Liver (tissue), 9 donors: ENCODE measurements around the gene LTO1. TPM values are rescaled to one million over a fixed set of nuclear protein-coding genes. Genes with fewer than 3 reads are reported as not detected.
A peak's percentile ranks its signal among the peaks of the same experiment; 100 is the strongest.

Experiments
- DNase-seq: peaks from one replicate; pipeline ENCODE4 v3.0.0-alpha.2; 2017; ENCODE audit warnings: low spot score
- H3K27ac ChIP-seq, 2 donors: one replicate each; pipeline ENCODE4 v1.7.0; 2013; ENCODE audit warnings: inconsistent platforms in 2 of 2, low read length in 2 of 2, control low read depth in 1 of 2, low read depth in 1 of 2, mild to moderate bottlenecking in 1 of 2
- H3K27me3 ChIP-seq, 4 donors: one replicate each; pipeline versions ENCODE4 v1.6.1 to v1.7.0; 2013; ENCODE audit warnings: low read length in 3 of 4, inconsistent platforms in 1 of 4, mild to moderate bottlenecking in 1 of 4, moderate library complexity in 1 of 4; ENCODE audit not compliant: control insufficient read depth in 4 of 4, insufficient read depth in 4 of 4
- H3K36me3 ChIP-seq, 4 donors: one replicate each; pipeline versions ENCODE4 v1.6.1 to v1.7.0; 2013; ENCODE audit warnings: low read length in 3 of 4, mild to moderate bottlenecking in 3 of 4, low read depth in 1 of 4, moderate library complexity in 1 of 4; ENCODE audit not compliant: control insufficient read depth in 4 of 4, insufficient read depth in 3 of 4
- H3K4me1 ChIP-seq, 4 donors: one replicate each; pipeline versions ENCODE4 v1.6.1 to v1.7.0; 2013; ENCODE audit warnings: low read length in 3 of 4, mild to moderate bottlenecking in 3 of 4, moderate library complexity in 1 of 4; ENCODE audit not compliant: control insufficient read depth in 4 of 4, insufficient read depth in 4 of 4
- H3K4me3 ChIP-seq, 3 donors: one replicate each; pipeline versions ENCODE4 v1.6.1 to v1.7.0; 2013; ENCODE audit warnings: low read length in 3 of 3, control low read depth in 1 of 3, low read depth in 1 of 3, mild to moderate bottlenecking in 1 of 3
- H3K9ac ChIP-seq, 2 donors: one replicate each; pipeline ENCODE4 v1.7.0; 2013; ENCODE audit warnings: low read length in 2 of 2, mild to moderate bottlenecking in 2 of 2, moderate library complexity in 2 of 2, control low read depth in 1 of 2, low read depth in 1 of 2
- H3K9me3 ChIP-seq, 4 donors: one replicate each; pipeline versions ENCODE4 v1.6.1 to v1.7.0; 2013; ENCODE audit warnings: low read length in 3 of 4; ENCODE audit not compliant: control insufficient read depth in 4 of 4
- EGR1 ChIP-seq, 2 donors: IDR thresholded peaks; 2 replicates each; pipeline ENCODE4 v1.6.1; 2016 to 2018; ENCODE audit warnings: antibody characterized with exemption in 2 of 2, low read depth in 2 of 2
- FOXA1 ChIP-seq: IDR thresholded peaks from 2 replicates; pipeline ENCODE4 v1.6.1; 2016; ENCODE audit warnings: antibody characterized with exemption
- FOXA2 ChIP-seq: IDR thresholded peaks from 2 replicates; pipeline ENCODE4 v1.6.1; 2016; ENCODE audit warnings: antibody characterized with exemption
- GABPA ChIP-seq, 2 donors: IDR thresholded peaks in 1 of 2; conservative IDR thresholded peaks in 1 of 2; 2 replicates each; pipeline ENCODE4 v1.6.1; 2016; ENCODE audit warnings: antibody characterized with exemption in 2 of 2, mild to moderate bottlenecking in 1 of 2, moderate library complexity in 1 of 2
- HNF4A ChIP-seq, 2 donors: conservative IDR thresholded peaks; 2 replicates each; pipeline ENCODE4 v1.6.1; 2016; ENCODE audit warnings: antibody characterized with exemption in 2 of 2, mild to moderate bottlenecking in 2 of 2
- HNF4G ChIP-seq: IDR thresholded peaks from 2 replicates; pipeline ENCODE4 v1.6.1; 2016; ENCODE audit warnings: antibody characterized with exemption
- JUND ChIP-seq, 2 donors: IDR thresholded peaks; 2 replicates each; pipeline ENCODE4 v1.6.1; 2016; ENCODE audit warnings: antibody characterized with exemption in 2 of 2
- MAX ChIP-seq: IDR thresholded peaks from 2 replicates; pipeline ENCODE4 v1.6.1; 2016; ENCODE audit warnings: antibody characterized with exemption
- RAD21 ChIP-seq, 2 donors: IDR thresholded peaks; 2 replicates each; pipeline ENCODE4 v1.6.1; 2016; ENCODE audit warnings: antibody characterized with exemption in 2 of 2, mild to moderate bottlenecking in 2 of 2
- RXRA ChIP-seq, 2 donors: IDR thresholded peaks; 2 replicates each; pipeline ENCODE4 v1.6.1; 2017 to 2018; ENCODE audit warnings: antibody characterized with exemption in 2 of 2, mild to moderate bottlenecking in 1 of 2
- SP1 ChIP-seq: IDR thresholded peaks from 2 replicates; pipeline ENCODE4 v1.6.1; 2018; ENCODE audit warnings: antibody characterized with exemption, mild to moderate bottlenecking
- TAF1 ChIP-seq: conservative IDR thresholded peaks from 2 replicates; pipeline ENCODE4 v1.6.1; 2016; ENCODE audit warnings: antibody characterized with exemption, mild to moderate bottlenecking
- YY1 ChIP-seq: IDR thresholded peaks from 2 replicates; pipeline ENCODE4 v1.6.1; 2016; ENCODE audit warnings: antibody characterized with exemption, mild to moderate bottlenecking
- WGBS: extraction: QIAGEN DNeasy Blood & Tissue Kit; methylation state at CpG from one replicate; pipeline ENCODE4 v1.1.7; 2013; 5-methylcytosine and 5-hydroxymethylcytosine counted together
- polyA plus RNA-seq, 2 donors: library from polyadenylated mRNA; stranded (reverse) in 1 of 2; unstranded in 1 of 2; fragments of 200-250 nt in 1 of 2; fragments of >200 nt in 1 of 2; fragmentation: Nextera tagmentation in 1 of 2; extraction: Ambion mirVana in 1 of 2; gene quantifications; one replicate each; pipeline versions ENCODE4 v1.2.1 to v1.2.3, GENCODE V29; 2013 to 2015
- total RNA-seq, 2 donors: library from RNA; depleted of rRNA; stranded (reverse); fragments of >200 nt; gene quantifications; one replicate each; pipeline ENCODE4 v1.2.3, GENCODE V29; 2014
- TF ChIP-seq, protein P1 (sequence below): IDR thresholded peaks from 2 replicates; pipeline ENCODE4 v1.6.1; 2016; ENCODE audit warnings: antibody characterized with exemption
- TF ChIP-seq, protein P2 (sequence below): IDR thresholded peaks from 2 replicates; pipeline ENCODE4 v1.6.1; 2016; ENCODE audit warnings: antibody characterized with exemption
- TF ChIP-seq, protein P3 (sequence below): IDR thresholded peaks from 2 replicates; pipeline ENCODE4 v1.6.1; 2016; ENCODE audit warnings: antibody characterized with exemption, mild to moderate bottlenecking
- donor health status: healthy.
- donor health status: healthy.
- donor health status: healthy.
- donor health status: healthy.
- donor health status: healthy.

The LTO1 gene
- total and polyA plus RNA-seq, 4 donors, result 4.9 to 12.3 (median 7.3) TPM

GRCh38 chr11:69641681-69642548, 33.2 kb downstream of the LTO1 start:
- Histone ChIP-seq H3K4me3 (peak overlapping the region; percentile 59 to 95 (median 94)), H3K27me3 (no peaks in the 10 kb centered on the region), H3K36me3 (peaks cover 0 to 18% (median 2%) of the 10 kb centered on the region in 4 donors), H3K4me1 (peaks cover 17 to 58% (median 39%) of the 10 kb centered on the region in 4 donors), H3K27ac (peak overlapping the region; percentile 92 to 96), H3K9me3 (no peaks in the 10 kb centered on the region), H3K9ac (peak overlapping the region; percentile 70 to 78)
- no peak for DNase-seq
- TF ChIP-seq, protein P1, sequence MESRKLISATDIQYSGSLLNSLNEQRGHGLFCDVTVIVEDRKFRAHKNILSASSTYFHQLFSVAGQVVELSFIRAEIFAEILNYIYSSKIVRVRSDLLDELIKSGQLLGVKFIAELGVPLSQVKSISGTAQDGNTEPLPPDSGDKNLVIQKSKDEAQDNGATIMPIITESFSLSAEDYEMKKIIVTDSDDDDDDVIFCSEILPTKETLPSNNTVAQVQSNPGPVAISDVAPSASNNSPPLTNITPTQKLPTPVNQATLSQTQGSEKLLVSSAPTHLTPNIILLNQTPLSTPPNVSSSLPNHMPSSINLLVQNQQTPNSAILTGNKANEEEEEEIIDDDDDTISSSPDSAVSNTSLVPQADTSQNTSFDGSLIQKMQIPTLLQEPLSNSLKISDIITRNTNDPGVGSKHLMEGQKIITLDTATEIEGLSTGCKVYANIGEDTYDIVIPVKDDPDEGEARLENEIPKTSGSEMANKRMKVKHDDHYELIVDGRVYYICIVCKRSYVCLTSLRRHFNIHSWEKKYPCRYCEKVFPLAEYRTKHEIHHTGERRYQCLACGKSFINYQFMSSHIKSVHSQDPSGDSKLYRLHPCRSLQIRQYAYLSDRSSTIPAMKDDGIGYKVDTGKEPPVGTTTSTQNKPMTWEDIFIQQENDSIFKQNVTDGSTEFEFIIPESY, result no peak
- TF ChIP-seq FOXA2 (no peak), TAF1 (no peak), GABPA (IDR thresholded peaks at IDR 0.05 in 1 of 2, conservative IDR thresholded peaks at IDR 0.05 in 1 of 2) (no peak), EGR1 (IDR thresholded peaks at IDR 0.05; ENCODE audit: low read depth in 2 of 2) (no peak), MAX (no peak), HNF4G (no peak), FOXA1 (no peak), JUND (IDR thresholded peaks at IDR 0.05) (no peak), YY1 (no peak), SP1 (no peak)
- TF ChIP-seq, protein P2, sequence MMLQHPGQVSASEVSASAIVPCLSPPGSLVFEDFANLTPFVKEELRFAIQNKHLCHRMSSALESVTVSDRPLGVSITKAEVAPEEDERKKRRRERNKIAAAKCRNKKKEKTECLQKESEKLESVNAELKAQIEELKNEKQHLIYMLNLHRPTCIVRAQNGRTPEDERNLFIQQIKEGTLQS, result no peak
- WGBS, result under 1% methylated on average over 68 of the region's 68 CpGs

GRCh38 chr11:69640995-69641581, 34.1 kb downstream of the LTO1 start, which contains the start of gene CCND1:
Gene CCND1, plus strand, starts transcription at chr11:69641156. Its CDS starts 158 bp downstream, at chr11:69641314.
- under 1% methylated on average over 49 of the region's 49 CpGs for WGBS
- Histone ChIP-seq H3K27me3 (no peaks in the 10 kb centered on the region), H3K4me3 (peak within 1 kb of the TSS; percentile 76 to 95 (median 94)), H3K4me1 (peaks cover 22 to 66% (median 47%) of the 10 kb centered on the region in 4 donors), H3K27ac (peak within 1 kb of the TSS; percentile 92 to 96), H3K9ac (peak within 1 kb of the TSS; percentile 70 to 80), H3K9me3 (no peaks in the 10 kb centered on the region), H3K36me3 (peaks cover 0 to 15% (median 2%) of the 10 kb centered on the region in 4 donors)
- peak; percentile 76 for DNase-seq
- TF ChIP-seq, protein P3, sequence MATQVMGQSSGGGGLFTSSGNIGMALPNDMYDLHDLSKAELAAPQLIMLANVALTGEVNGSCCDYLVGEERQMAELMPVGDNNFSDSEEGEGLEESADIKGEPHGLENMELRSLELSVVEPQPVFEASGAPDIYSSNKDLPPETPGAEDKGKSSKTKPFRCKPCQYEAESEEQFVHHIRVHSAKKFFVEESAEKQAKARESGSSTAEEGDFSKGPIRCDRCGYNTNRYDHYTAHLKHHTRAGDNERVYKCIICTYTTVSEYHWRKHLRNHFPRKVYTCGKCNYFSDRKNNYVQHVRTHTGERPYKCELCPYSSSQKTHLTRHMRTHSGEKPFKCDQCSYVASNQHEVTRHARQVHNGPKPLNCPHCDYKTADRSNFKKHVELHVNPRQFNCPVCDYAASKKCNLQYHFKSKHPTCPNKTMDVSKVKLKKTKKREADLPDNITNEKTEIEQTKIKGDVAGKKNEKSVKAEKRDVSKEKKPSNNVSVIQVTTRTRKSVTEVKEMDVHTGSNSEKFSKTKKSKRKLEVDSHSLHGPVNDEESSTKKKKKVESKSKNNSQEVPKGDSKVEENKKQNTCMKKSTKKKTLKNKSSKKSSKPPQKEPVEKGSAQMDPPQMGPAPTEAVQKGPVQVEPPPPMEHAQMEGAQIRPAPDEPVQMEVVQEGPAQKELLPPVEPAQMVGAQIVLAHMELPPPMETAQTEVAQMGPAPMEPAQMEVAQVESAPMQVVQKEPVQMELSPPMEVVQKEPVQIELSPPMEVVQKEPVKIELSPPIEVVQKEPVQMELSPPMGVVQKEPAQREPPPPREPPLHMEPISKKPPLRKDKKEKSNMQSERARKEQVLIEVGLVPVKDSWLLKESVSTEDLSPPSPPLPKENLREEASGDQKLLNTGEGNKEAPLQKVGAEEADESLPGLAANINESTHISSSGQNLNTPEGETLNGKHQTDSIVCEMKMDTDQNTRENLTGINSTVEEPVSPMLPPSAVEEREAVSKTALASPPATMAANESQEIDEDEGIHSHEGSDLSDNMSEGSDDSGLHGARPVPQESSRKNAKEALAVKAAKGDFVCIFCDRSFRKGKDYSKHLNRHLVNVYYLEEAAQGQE, result peak; percentile 94
- TF ChIP-seq EGR1 (IDR thresholded peaks at IDR 0.05; ENCODE audit: low read depth in 2 of 2) (peak in 1 of 2 donors; percentile 28), YY1 (peak; percentile 18), FOXA2 (no peak), RAD21 (IDR thresholded peaks at IDR 0.05) (peak; percentile 50 to 66), RXRA (IDR thresholded peaks at IDR 0.05) (peak in 1 of 2 donors; percentile 25), HNF4A (conservative IDR thresholded peaks at IDR 0.05) (peak; percentile 34 to 61), TAF1 (peak; percentile 96), MAX (no peak)
- TF ChIP-seq, protein P1, result no peak
